GM23338 (cell line): ENCODE measurements around the gene NSUN7. TPM values are rescaled to one million over a fixed set of nuclear protein-coding genes. Genes with fewer than 3 reads are reported as not detected.

Source experiments
- ATAC-seq: fragments of 200-7000 bp; cut with Tn5 transposase; 3 replicates; pipeline ENCODE4 v1.9.1; 2020
- DNase-seq: peaks from one replicate; pipeline ENCODE4 v3.0.0-alpha.2; 2015; ENCODE audit warnings: low spot score
- H2AFZ ChIP-seq: fragments of 200-600 bp; sonication (generic); 2 replicates; pipeline ENCODE4 v1.8.0; 2016; ENCODE audit warnings: antibody characterized with exemption, mild to moderate bottlenecking, moderate library complexity
- H3F3A ChIP-seq: fragments of 200-600 bp; sonication (generic); replicated peaks from 2 replicates; pipeline ENCODE4 v1.8.0; 2017; ENCODE audit warnings: antibody characterized with exemption, mixed run types, low read depth
- H3K27ac ChIP-seq: fragments of 200-600 bp; sonication (generic); 2 replicates; pipeline ENCODE4 v1.6.1; 2016; ENCODE audit warnings: low read depth
- H3K27me3 ChIP-seq: fragments of 200-600 bp; sonication (generic); 2 replicates; pipeline ENCODE4 v1.8.0; 2016; ENCODE audit warnings: mild to moderate bottlenecking, mixed run types, moderate library complexity; ENCODE audit not compliant: insufficient read depth
- H3K36me3 ChIP-seq: fragments of 200-600 bp; sonication (generic); 2 replicates; pipeline ENCODE4 v1.8.0; 2016; ENCODE audit warnings: mild to moderate bottlenecking; ENCODE audit not compliant: insufficient read depth
- H3K4me1 ChIP-seq: fragments of 200-600 bp; sonication (generic); 2 replicates; pipeline ENCODE4 v1.8.0; 2016; ENCODE audit warnings: mild to moderate bottlenecking, moderate library complexity; ENCODE audit not compliant: insufficient read depth
- H3K4me2 ChIP-seq: fragments of 200-600 bp; sonication (generic); 2 replicates; pipeline ENCODE4 v1.7.1; 2017; ENCODE audit warnings: mixed run types
- H3K4me3 ChIP-seq: fragments of 200-600 bp; sonication (generic); 2 replicates; pipeline ENCODE4 v1.6.1; 2016; ENCODE audit warnings: mixed run types
- H3K79me2 ChIP-seq: fragments of 200-600 bp; sonication (generic); replicated peaks from 2 replicates; pipeline ENCODE4 v1.8.0; 2017; ENCODE audit warnings: mild to moderate bottlenecking; ENCODE audit not compliant: insufficient read depth
- H3K9me2 ChIP-seq: fragments of 200-600 bp; sonication (generic); 2 replicates; pipeline ENCODE4 v1.8.0; 2017; ENCODE audit not compliant: insufficient read depth
- H4K20me1 ChIP-seq: fragments of 200-600 bp; sonication (generic); replicated peaks from 2 replicates; pipeline ENCODE4 v1.8.0; 2017; ENCODE audit warnings: mild to moderate bottlenecking; ENCODE audit not compliant: insufficient read depth
- H3K27ac Mint-ChIP-seq: 2 replicates; pipeline ENCODE4 v1.8.0; 2020; ENCODE audit warnings: inconsistent platforms, mild to moderate bottlenecking, moderate library complexity, mixed read lengths
- H3K27me3 Mint-ChIP-seq: 3 replicates; pipeline ENCODE4 v1.8.0; 2022; ENCODE audit warnings: low read depth, mild to moderate bottlenecking, moderate library complexity, mixed read lengths, inconsistent platforms; ENCODE audit not compliant: insufficient read depth, poor library complexity
- H3K36me3 Mint-ChIP-seq: 3 replicates; pipeline ENCODE4 v1.8.0; 2021; ENCODE audit warnings: low read depth, mild to moderate bottlenecking, inconsistent platforms, moderate library complexity, mixed read lengths
- H3K4me1 Mint-ChIP-seq: 3 replicates; pipeline ENCODE4 v1.8.0; 2020; ENCODE audit warnings: mild to moderate bottlenecking, inconsistent platforms, mixed read lengths
- H3K4me3 Mint-ChIP-seq: 3 replicates; pipeline ENCODE4 v1.8.0; 2021; ENCODE audit warnings: moderate library complexity, mild to moderate bottlenecking, inconsistent platforms, mixed read lengths
- H3K9me3 Mint-ChIP-seq: 3 replicates; pipeline ENCODE4 v1.8.0; 2020; ENCODE audit warnings: moderate library complexity, mild to moderate bottlenecking, inconsistent platforms, mixed read lengths
- CREB1 ChIP-seq: fragments of 250-450 bp; sonication (Bioruptor Pico); IDR thresholded peaks from 2 replicates; pipeline ENCODE4 v1.5.0; 2020; ENCODE audit warnings: low read depth, mild to moderate bottlenecking, moderate library complexity
- EZH2 ChIP-seq: fragments of 200-600 bp; sonication (generic); IDR thresholded peaks from one replicate; pipeline ENCODE4 v1.8.0; 2017; ENCODE audit warnings: antibody characterized with exemption, mild to moderate bottlenecking, low read depth; ENCODE audit not compliant: unreplicated experiment
- EZH2phosphoT487 ChIP-seq: fragments of 200-600 bp; sonication (generic); IDR thresholded peaks from one replicate; pipeline ENCODE4 v1.8.1; 2018; ENCODE audit warnings: antibody characterized with exemption; ENCODE audit not compliant: unreplicated experiment
- JUNB ChIP-seq: IDR thresholded peaks from one replicate; pipeline ENCODE4 v1.6.1; 2016; ENCODE audit warnings: antibody characterized with exemption; ENCODE audit not compliant: unreplicated experiment
- NANOG ChIP-seq: IDR thresholded peaks from 2 replicates; pipeline ENCODE4 v1.6.1; 2016; ENCODE audit warnings: antibody characterized with exemption, borderline replicate concordance
- POLR2AphosphoS5 ChIP-seq: IDR thresholded peaks from 2 replicates; pipeline ENCODE4 v1.6.1; 2016; ENCODE audit warnings: antibody characterized with exemption, low read depth
- STAT1 ChIP-seq: IDR thresholded peaks from one replicate; pipeline ENCODE4 v1.6.1; 2016; ENCODE audit warnings: antibody characterized with exemption; ENCODE audit not compliant: unreplicated experiment
- ZNF114 ChIP-seq: fragments of 250-450 bp; sonication (Bioruptor Pico); IDR thresholded peaks from 2 replicates; pipeline ENCODE4 v1.5.0; 2020; ENCODE audit warnings: mild to moderate bottlenecking, moderate library complexity
- ZNF331 ChIP-seq: fragments of 250-450 bp; sonication (Bioruptor Pico); IDR thresholded peaks from 2 replicates; pipeline ENCODE4 v1.5.0; 2020; ENCODE audit warnings: low read depth, mild to moderate bottlenecking, moderate library complexity
- polyA plus RNA-seq: library from polyadenylated mRNA; unstranded; fragments of >200 nt; fragmentation: Nextera tagmentation; extraction: Ambion mirVana; gene quantifications from 2 replicates; pipeline ENCODE4 v1.2.1, GENCODE V29; 2016
- total RNA-seq: library from RNA; depleted of rRNA; stranded (reverse); fragments of >200 nt; shearing (Covaris generic); gene quantifications from 2 replicates; pipeline ENCODE4 v1.2.3, GENCODE V29; 2014
- TF ChIP-seq, protein P1 (sequence below): IDR thresholded peaks from one replicate; pipeline ENCODE4 v1.6.1; 2018; ENCODE audit warnings: antibody characterized with exemption; ENCODE audit not compliant: unreplicated experiment
- TF ChIP-seq, protein P2 (sequence below): IDR thresholded peaks from 2 replicates; pipeline ENCODE4 v1.6.1; 2016; ENCODE audit warnings: antibody characterized with exemption
- TF ChIP-seq, protein P3 (sequence below), 2 experiments: fragments of 200-600 bp in 1 of 2; sonication (generic) in 1 of 2; conservative IDR thresholded peaks; 2 replicates each; pipeline versions ENCODE4 v1.5.1 to v1.6.1; 2016 to 2017; ENCODE audit warnings: antibody characterized with exemption in 2 of 2, low read depth in 2 of 2, mild to moderate bottlenecking in 2 of 2, moderate library complexity in 1 of 2
- TF ChIP-seq, protein P4 (sequence below): fragments of 250-450 bp; sonication (Bioruptor Pico); IDR thresholded peaks from 2 replicates; pipeline ENCODE4 v1.5.0; 2020; ENCODE audit warnings: mild to moderate bottlenecking, moderate library complexity

NSUN7 gene
- total and polyA plus RNA-seq, 2 experiments from 2014 or later, result 28.8 to 29.0 TPM

DNA sequence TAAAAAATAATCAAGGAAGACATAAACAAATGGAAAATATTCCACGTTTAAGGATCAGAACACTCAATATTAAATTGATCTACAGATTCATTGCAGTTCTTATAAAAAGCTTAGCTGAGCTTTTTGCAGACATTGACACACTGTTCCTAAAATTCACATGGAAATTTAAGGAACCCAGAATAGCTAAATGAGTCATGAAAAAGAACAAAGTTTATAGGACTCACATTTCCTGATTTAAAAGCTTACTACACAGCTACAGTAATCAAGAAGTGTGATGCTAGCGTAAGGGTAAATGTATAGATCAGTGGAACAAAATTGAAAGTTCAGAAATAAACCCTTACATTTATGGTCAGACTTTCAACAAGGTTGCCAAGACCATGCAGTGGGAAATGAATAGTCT, 33.1 kb downstream of the NSUN7 start:
- no peak for TF ChIP-seq EZH2phosphoT487
- TF ChIP-seq EZH2, result no peak
- no peak for TF ChIP-seq STAT1
- TF ChIP-seq, protein P1, sequence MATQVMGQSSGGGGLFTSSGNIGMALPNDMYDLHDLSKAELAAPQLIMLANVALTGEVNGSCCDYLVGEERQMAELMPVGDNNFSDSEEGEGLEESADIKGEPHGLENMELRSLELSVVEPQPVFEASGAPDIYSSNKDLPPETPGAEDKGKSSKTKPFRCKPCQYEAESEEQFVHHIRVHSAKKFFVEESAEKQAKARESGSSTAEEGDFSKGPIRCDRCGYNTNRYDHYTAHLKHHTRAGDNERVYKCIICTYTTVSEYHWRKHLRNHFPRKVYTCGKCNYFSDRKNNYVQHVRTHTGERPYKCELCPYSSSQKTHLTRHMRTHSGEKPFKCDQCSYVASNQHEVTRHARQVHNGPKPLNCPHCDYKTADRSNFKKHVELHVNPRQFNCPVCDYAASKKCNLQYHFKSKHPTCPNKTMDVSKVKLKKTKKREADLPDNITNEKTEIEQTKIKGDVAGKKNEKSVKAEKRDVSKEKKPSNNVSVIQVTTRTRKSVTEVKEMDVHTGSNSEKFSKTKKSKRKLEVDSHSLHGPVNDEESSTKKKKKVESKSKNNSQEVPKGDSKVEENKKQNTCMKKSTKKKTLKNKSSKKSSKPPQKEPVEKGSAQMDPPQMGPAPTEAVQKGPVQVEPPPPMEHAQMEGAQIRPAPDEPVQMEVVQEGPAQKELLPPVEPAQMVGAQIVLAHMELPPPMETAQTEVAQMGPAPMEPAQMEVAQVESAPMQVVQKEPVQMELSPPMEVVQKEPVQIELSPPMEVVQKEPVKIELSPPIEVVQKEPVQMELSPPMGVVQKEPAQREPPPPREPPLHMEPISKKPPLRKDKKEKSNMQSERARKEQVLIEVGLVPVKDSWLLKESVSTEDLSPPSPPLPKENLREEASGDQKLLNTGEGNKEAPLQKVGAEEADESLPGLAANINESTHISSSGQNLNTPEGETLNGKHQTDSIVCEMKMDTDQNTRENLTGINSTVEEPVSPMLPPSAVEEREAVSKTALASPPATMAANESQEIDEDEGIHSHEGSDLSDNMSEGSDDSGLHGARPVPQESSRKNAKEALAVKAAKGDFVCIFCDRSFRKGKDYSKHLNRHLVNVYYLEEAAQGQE, result no peak
- TF ChIP-seq POLR2AphosphoS5, result no peak
- no peak for TF ChIP-seq CREB1 (CRISPR knock-in tag)
- TF ChIP-seq, protein P2, sequence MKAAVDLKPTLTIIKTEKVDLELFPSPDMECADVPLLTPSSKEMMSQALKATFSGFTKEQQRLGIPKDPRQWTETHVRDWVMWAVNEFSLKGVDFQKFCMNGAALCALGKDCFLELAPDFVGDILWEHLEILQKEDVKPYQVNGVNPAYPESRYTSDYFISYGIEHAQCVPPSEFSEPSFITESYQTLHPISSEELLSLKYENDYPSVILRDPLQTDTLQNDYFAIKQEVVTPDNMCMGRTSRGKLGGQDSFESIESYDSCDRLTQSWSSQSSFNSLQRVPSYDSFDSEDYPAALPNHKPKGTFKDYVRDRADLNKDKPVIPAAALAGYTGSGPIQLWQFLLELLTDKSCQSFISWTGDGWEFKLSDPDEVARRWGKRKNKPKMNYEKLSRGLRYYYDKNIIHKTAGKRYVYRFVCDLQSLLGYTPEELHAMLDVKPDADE, result no peak
- no peak for TF ChIP-seq NANOG
- no peak for TF ChIP-seq ZNF331 (CRISPR knock-in tag)
- TF ChIP-seq, protein P3, sequence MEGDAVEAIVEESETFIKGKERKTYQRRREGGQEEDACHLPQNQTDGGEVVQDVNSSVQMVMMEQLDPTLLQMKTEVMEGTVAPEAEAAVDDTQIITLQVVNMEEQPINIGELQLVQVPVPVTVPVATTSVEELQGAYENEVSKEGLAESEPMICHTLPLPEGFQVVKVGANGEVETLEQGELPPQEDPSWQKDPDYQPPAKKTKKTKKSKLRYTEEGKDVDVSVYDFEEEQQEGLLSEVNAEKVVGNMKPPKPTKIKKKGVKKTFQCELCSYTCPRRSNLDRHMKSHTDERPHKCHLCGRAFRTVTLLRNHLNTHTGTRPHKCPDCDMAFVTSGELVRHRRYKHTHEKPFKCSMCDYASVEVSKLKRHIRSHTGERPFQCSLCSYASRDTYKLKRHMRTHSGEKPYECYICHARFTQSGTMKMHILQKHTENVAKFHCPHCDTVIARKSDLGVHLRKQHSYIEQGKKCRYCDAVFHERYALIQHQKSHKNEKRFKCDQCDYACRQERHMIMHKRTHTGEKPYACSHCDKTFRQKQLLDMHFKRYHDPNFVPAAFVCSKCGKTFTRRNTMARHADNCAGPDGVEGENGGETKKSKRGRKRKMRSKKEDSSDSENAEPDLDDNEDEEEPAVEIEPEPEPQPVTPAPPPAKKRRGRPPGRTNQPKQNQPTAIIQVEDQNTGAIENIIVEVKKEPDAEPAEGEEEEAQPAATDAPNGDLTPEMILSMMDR (conservative IDR thresholded peaks at IDR 0.05; ENCODE audit: low read depth in 2 of 2), result no peak
- TF ChIP-seq, protein P4, sequence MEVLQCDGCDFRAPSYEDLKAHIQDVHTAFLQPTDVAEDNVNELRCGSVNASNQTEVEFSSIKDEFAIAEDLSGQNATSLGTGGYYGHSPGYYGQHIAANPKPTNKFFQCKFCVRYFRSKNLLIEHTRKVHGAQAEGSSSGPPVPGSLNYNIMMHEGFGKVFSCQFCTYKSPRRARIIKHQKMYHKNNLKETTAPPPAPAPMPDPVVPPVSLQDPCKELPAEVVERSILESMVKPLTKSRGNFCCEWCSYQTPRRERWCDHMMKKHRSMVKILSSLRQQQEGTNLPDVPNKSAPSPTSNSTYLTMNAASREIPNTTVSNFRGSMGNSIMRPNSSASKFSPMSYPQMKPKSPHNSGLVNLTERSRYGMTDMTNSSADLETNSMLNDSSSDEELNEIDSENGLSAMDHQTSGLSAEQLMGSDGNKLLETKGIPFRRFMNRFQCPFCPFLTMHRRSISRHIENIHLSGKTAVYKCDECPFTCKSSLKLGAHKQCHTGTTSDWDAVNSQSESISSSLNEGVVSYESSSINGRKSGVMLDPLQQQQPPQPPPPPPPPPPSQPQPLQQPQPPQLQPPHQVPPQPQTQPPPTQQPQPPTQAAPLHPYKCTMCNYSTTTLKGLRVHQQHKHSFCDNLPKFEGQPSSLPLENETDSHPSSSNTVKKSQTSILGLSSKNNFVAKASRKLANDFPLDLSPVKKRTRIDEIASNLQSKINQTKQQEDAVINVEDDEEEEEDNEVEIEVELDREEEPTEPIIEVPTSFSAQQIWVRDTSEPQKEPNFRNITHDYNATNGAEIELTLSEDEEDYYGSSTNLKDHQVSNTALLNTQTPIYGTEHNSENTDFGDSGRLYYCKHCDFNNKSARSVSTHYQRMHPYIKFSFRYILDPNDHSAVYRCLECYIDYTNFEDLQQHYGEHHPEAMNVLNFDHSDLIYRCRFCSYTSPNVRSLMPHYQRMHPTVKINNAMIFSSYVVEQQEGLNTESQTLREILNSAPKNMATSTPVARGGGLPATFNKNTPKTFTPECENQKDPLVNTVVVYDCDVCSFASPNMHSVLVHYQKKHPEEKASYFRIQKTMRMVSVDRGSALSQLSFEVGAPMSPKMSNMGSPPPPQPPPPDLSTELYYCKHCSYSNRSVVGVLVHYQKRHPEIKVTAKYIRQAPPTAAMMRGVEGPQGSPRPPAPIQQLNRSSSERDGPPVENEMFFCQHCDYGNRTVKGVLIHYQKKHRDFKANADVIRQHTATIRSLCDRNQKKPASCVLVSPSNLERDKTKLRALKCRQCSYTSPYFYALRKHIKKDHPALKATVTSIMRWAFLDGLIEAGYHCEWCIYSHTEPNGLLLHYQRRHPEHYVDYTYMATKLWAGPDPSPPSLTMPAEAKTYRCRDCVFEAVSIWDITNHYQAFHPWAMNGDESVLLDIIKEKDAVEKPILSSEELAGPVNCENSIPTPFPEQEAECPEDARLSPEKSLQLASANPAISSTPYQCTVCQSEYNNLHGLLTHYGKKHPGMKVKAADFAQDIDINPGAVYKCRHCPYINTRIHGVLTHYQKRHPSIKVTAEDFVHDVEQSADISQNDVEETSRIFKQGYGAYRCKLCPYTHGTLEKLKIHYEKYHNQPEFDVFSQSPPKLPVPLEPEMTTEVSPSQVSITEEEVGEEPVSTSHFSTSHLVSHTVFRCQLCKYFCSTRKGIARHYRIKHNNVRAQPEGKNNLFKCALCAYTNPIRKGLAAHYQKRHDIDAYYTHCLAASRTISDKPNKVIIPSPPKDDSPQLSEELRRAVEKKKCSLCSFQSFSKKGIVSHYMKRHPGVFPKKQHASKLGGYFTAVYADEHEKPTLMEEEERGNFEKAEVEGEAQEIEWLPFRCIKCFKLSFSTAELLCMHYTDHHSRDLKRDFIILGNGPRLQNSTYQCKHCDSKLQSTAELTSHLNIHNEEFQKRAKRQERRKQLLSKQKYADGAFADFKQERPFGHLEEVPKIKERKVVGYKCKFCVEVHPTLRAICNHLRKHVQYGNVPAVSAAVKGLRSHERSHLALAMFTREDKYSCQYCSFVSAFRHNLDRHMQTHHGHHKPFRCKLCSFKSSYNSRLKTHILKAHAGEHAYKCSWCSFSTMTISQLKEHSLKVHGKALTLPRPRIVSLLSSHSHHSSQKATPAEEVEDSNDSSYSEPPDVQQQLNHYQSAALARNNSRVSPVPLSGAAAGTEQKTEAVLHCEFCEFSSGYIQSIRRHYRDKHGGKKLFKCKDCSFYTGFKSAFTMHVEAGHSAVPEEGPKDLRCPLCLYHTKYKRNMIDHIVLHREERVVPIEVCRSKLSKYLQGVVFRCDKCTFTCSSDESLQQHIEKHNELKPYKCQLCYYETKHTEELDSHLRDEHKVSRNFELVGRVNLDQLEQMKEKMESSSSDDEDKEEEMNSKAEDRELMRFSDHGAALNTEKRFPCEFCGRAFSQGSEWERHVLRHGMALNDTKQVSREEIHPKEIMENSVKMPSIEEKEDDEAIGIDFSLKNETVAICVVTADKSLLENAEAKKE, result no peak
- no peak for TF ChIP-seq JUNB
- TF ChIP-seq ZNF114 (CRISPR knock-in tag), result no peak
- Histone ChIP-seq H2AFZ (no peak overlapping the region), H3K27ac (no peak overlapping the region), H4K20me1 (no peaks in the 10 kb centered on the region), H3K9me2 (no peaks in the 10 kb centered on the region; the same call in 1 of the 2 replicates), H3K79me2 (no peaks in the 10 kb centered on the region), H3K4me2 (no peak overlapping the region), H3F3A (no peaks in the 10 kb centered on the region), H3K36me3 (peaks cover 2% of the 10 kb centered on the region), H3K4me1 (no peaks in the 10 kb centered on the region), H3K27me3 (no peaks in the 10 kb centered on the region), H3K4me3 (no peak overlapping the region)
- Mint-ChIP-seq H3K9me3 (no peaks in the 10 kb centered on the region), H3K27me3 (peaks cover 8% of the 10 kb centered on the region), H3K4me3 (no peak overlapping the region), H3K27ac (no peak overlapping the region), H3K36me3 (peaks cover 13% of the 10 kb centered on the region), H3K4me1 (no peaks in the 10 kb centered on the region)
- DNase-seq (no peak), ATAC-seq (no peak)
